ENCODE measurements around the gene FGF2. TPM values are rescaled to one million over a fixed set of nuclear protein-coding genes. Genes with fewer than 3 reads are reported as not detected.

Gene FGF2
- total and polyA plus RNA-seq, 5 donors from 2014 or later, result not detected

DNA sequence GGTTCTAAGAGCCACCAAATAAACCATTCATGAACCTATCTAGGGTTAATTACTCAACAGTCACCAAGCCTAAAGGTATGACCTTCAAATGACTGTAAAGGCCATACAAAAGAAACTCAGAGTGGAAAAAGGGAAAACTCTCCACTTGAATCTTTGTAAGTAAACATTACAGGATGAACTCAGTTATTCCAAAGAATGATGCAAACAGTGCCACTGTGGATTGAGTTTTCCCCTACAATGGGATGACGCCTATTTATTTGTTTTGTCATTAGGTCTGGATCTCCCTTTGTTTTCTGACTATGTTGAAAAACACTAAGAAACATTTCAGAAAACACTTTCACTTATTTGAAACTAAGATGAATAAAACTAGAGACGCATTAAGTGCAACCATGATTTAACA is 83.1 kb downstream of the FGF2 start:
- DNase-seq (no peak), ATAC-seq (ENCODE audit: low read depth in 2 of 2) (no peak)
- Histone ChIP-seq H3K4me3 (ENCODE audit: low read depth, low read length) (no peak overlapping the region), H3K27me3 (ENCODE audit: control insufficient read depth, insufficient read depth, low read length) (no peaks in the 10 kb centered on the region), H3K4me1 (ENCODE audit: control insufficient read depth, insufficient read depth, low read length, poor library complexity, severe bottlenecking) (no peaks in the 10 kb centered on the region), H3K9me3 (ENCODE audit: control insufficient read depth in 2 of 2, low read length in 2 of 2) (no peaks in the 10 kb centered on the region), H3K27ac (ENCODE audit: insufficient read depth, low read length, poor library complexity, severe bottlenecking) (no peak overlapping the region), H3K36me3 (ENCODE audit: control insufficient read depth, insufficient read depth, low read length) (no peaks in the 10 kb centered on the region)
- no peak overlapping the region for H3K27ac Mint-ChIP-seq
- no peak overlapping the region for H3K4me3 Mint-ChIP-seq
- no peaks in the 10 kb centered on the region for H3K27me3 Mint-ChIP-seq
- no peaks in the 10 kb centered on the region for H3K9me3 Mint-ChIP-seq
- H3K4me1 Mint-ChIP-seq, result peaks cover 0 to 7% (median 0%) of the 10 kb centered on the region in 4 donors
- H3K36me3 Mint-ChIP-seq, result peaks cover 13% of the 10 kb centered on the region

DNA sequence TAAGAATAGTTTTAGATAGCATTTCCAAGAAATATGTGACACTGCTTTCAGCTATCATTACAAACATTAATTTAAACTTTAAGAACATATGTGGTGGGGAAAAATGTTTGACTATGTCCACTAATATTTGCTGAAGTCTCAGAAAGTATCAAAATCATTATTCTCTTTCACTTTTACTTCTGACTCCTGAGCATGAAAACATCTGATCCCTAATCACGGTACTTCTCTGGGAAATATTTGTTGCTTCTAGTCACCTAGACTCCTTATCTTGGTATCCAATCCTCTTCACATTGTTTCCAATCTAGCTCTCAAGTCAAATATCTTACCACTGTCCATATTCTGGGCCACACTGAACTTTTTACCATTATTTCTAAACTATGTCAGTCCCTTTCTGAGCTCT is 85.0 kb downstream of the FGF2 start:
- no peaks in the 10 kb centered on the region for H3K36me3 ChIP-seq (ENCODE audit: control insufficient read depth, insufficient read depth, low read length)
- H3K36me3 Mint-ChIP-seq, result peaks cover 13% of the 10 kb centered on the region
- H3K27ac Mint-ChIP-seq, result no peak overlapping the region

DNA sequence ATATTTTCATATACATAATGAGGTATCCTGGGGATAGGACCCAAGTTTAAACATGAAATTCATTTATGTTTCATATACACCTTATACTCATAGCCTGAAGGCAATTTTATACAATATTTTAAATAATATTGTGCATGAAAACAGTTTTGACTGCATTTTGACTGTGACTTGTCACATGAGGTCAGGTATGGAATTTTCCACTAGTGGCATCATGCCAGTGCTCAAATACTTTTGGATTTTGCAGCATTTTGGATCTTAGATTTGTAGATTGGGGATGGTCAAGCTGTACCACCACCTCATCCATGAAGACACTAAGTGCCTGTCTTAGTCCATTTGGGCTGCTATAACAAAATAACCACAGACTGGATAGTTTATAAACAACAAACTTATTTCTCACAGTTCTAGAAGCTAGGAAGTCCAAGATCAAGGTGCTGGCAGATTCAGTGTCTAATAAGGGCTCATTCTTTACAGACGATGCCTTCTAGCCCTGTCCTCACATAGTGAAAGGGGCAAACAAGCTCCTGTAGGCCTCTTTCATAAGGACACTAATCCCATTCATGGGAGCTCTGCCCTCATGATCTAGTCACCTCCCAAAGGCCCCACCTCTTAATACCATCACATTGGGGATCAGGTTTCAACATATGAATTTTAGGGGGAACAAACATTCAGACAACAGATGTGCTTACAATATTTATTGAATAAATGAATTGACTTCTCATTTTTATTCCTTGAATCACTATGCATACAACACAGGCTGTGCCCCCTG is 86.4 kb downstream of the FGF2 start:
- H3K27me3 Mint-ChIP-seq, result no peaks in the 10 kb centered on the region
- DNase-seq, result no peak
- H3K4me3 Mint-ChIP-seq, result no peak overlapping the region
- H3K9me3 Mint-ChIP-seq, result no peaks in the 10 kb centered on the region
- ATAC-seq (ENCODE audit: low read depth in 2 of 2), result no peak
- no peaks in the 10 kb centered on the region for H3K36me3 ChIP-seq (ENCODE audit: control insufficient read depth, insufficient read depth, low read length)
- H3K36me3 Mint-ChIP-seq, result peaks cover 11% of the 10 kb centered on the region
- peaks cover 0 to 7% (median 0%) of the 10 kb centered on the region in 4 donors for H3K4me1 Mint-ChIP-seq
- no peaks in the 10 kb centered on the region for H3K4me1 ChIP-seq (ENCODE audit: control insufficient read depth, insufficient read depth, low read length, poor library complexity, severe bottlenecking)
- H3K27ac ChIP-seq (ENCODE audit: insufficient read depth, low read length, poor library complexity, severe bottlenecking), result no peak overlapping the region
- H3K9me3 ChIP-seq (ENCODE audit: control insufficient read depth in 2 of 2, low read length in 2 of 2), result no peaks in the 10 kb centered on the region
- H3K27ac Mint-ChIP-seq, result no peak overlapping the region
- no peaks in the 10 kb centered on the region for H3K27me3 ChIP-seq (ENCODE audit: control insufficient read depth, insufficient read depth, low read length)
- H3K4me3 ChIP-seq (ENCODE audit: low read depth, low read length), result no peak overlapping the region

More for the DNA sequence above, 85.0 kb downstream of the FGF2 start:
- ATAC-seq (ENCODE audit: low read depth in 2 of 2) (no peak), DNase-seq (no peak)
- Histone ChIP-seq H3K4me1 (ENCODE audit: control insufficient read depth, insufficient read depth, low read length, poor library complexity, severe bottlenecking) (no peaks in the 10 kb centered on the region), H3K4me3 (ENCODE audit: low read depth, low read length) (no peak overlapping the region), H3K9me3 (ENCODE audit: control insufficient read depth in 2 of 2, low read length in 2 of 2) (no peaks in the 10 kb centered on the region), H3K27ac (ENCODE audit: insufficient read depth, low read length, poor library complexity, severe bottlenecking) (no peak overlapping the region), H3K27me3 (ENCODE audit: control insufficient read depth, insufficient read depth, low read length) (no peaks in the 10 kb centered on the region)
- Mint-ChIP-seq H3K27me3 (no peaks in the 10 kb centered on the region), H3K4me1 (peaks cover 0 to 7% (median 0%) of the 10 kb centered on the region in 4 donors), H3K9me3 (no peaks in the 10 kb centered on the region), H3K4me3 (no peak overlapping the region)

DNA sequence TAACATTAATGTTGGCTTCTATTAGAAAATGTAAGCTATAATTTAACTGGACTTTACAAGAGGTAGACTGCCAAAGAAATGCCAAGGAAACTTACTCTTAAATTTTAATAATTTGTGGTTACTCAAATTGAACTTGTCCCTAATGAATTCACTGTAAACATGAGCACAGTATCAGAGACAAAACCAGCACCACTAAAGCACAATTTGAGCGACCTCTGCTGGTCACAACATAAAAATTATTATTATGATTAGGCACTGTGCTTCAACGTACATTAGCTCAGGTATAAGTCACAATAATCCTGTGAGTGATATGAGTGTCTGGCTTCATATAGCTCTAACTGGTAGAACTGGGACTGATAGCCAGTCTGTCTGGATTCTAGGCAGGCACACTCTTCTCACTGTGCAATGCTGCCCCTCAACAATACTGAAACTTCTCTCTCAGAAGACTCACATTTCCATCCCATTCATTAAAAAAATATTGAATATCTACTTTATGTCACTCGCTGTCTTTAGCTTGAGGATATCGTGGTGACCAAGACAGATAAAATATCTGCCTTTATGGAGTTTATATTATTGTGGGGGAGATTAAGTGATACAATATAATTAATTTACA is 87.8 kb downstream of the FGF2 start:
- Mint-ChIP-seq H3K4me3 (no peak overlapping the region), H3K9me3 (no peaks in the 10 kb centered on the region), H3K27me3 (no peaks in the 10 kb centered on the region), H3K36me3 (peaks cover 5% of the 10 kb centered on the region), H3K4me1 (peaks cover 0 to 7% (median 0%) of the 10 kb centered on the region in 4 donors), H3K27ac (no peak overlapping the region)
- H3K4me1 ChIP-seq (ENCODE audit: control insufficient read depth, insufficient read depth, low read length, poor library complexity, severe bottlenecking), result no peaks in the 10 kb centered on the region
- DNase-seq (peak in 1 of 3 donors; percentile 61), ATAC-seq (ENCODE audit: low read depth in 2 of 2) (no peak)
- no peak overlapping the region for H3K27ac ChIP-seq (ENCODE audit: insufficient read depth, low read length, poor library complexity, severe bottlenecking)
- no peaks in the 10 kb centered on the region for H3K9me3 ChIP-seq (ENCODE audit: control insufficient read depth in 2 of 2, low read length in 2 of 2)
- no peaks in the 10 kb centered on the region for H3K36me3 ChIP-seq (ENCODE audit: control insufficient read depth, insufficient read depth, low read length)
- H3K27me3 ChIP-seq (ENCODE audit: control insufficient read depth, insufficient read depth, low read length), result no peaks in the 10 kb centered on the region
- no peak overlapping the region for H3K4me3 ChIP-seq (ENCODE audit: low read depth, low read length)

DNA sequence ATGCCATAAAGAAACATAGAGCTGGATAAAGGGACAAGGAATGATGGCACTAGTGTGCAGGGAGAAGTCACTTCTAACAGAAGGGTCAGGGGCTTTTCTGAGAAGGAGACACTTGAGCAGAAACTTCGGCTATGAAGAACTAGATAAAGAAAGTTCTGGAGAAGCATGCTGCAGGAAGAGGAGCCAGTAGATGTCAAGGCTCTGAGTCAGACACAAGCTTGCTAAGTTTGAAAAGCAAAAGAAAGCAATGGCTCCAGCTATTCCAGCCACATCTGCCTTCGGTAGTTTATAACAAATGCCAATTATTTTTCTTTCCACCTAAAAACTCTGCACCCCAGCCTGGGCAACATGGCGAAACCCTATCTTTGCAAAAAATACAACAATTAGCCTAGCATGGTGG is 88.3 kb downstream of the FGF2 start:
- H3K27me3 ChIP-seq (ENCODE audit: control insufficient read depth, insufficient read depth, low read length), result no peaks in the 10 kb centered on the region
- H3K4me1 Mint-ChIP-seq, result peaks cover 0 to 7% (median 0%) of the 10 kb centered on the region in 4 donors
- no peaks in the 10 kb centered on the region for H3K36me3 ChIP-seq (ENCODE audit: control insufficient read depth, insufficient read depth, low read length)
- H3K27me3 Mint-ChIP-seq, result no peaks in the 10 kb centered on the region
- no peaks in the 10 kb centered on the region for H3K4me1 ChIP-seq (ENCODE audit: control insufficient read depth, insufficient read depth, low read length, poor library complexity, severe bottlenecking)
- ATAC-seq (ENCODE audit: low read depth in 2 of 2) (no peak), DNase-seq (no peak)
- H3K9me3 ChIP-seq (ENCODE audit: control insufficient read depth in 2 of 2, low read length in 2 of 2), result no peaks in the 10 kb centered on the region
- H3K4me3 Mint-ChIP-seq, result no peak overlapping the region
- H3K4me3 ChIP-seq (ENCODE audit: low read depth, low read length), result no peak overlapping the region
- no peak overlapping the region for H3K27ac ChIP-seq (ENCODE audit: insufficient read depth, low read length, poor library complexity, severe bottlenecking)
- H3K36me3 Mint-ChIP-seq, result peaks cover 5% of the 10 kb centered on the region
- H3K27ac Mint-ChIP-seq, result no peak overlapping the region
- H3K9me3 Mint-ChIP-seq, result no peaks in the 10 kb centered on the region

DNA sequence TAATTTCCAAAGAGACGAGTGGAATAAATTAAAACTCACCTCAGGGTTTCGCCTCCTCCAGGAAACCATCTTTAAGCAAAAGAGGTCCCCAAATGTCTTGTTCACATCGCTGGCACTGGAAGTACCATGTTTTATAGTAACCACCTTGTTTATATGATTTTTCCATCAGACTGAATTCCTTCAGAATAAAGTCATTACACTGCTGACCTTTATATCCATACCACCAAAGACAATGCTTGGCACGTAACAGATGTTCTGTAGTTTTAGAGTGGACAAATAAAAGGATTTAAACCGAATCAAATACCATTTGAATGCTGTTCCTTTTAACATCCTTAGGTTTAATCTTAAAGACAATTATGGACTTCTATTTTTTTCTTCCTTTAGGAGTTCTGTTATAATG is 91.1 kb downstream of the FGF2 start:
- Histone ChIP-seq H3K4me1 (ENCODE audit: control insufficient read depth, insufficient read depth, low read length, poor library complexity, severe bottlenecking) (peaks cover 10% of the 10 kb centered on the region), H3K36me3 (ENCODE audit: control insufficient read depth, insufficient read depth, low read length) (no peaks in the 10 kb centered on the region), H3K4me3 (ENCODE audit: low read depth, low read length) (no peak overlapping the region), H3K9me3 (ENCODE audit: control insufficient read depth in 2 of 2, low read length in 2 of 2) (no peaks in the 10 kb centered on the region), H3K27me3 (ENCODE audit: control insufficient read depth, insufficient read depth, low read length) (no peaks in the 10 kb centered on the region), H3K27ac (ENCODE audit: insufficient read depth, low read length, poor library complexity, severe bottlenecking) (no peak overlapping the region)
- DNase-seq (no peak), ATAC-seq (ENCODE audit: low read depth in 2 of 2) (no peak)
- no peaks in the 10 kb centered on the region for H3K9me3 Mint-ChIP-seq
- no peak overlapping the region for H3K27ac Mint-ChIP-seq
- no peaks in the 10 kb centered on the region for H3K27me3 Mint-ChIP-seq
- no peak overlapping the region for H3K4me3 Mint-ChIP-seq
- peaks cover 0 to 12% (median 5%) of the 10 kb centered on the region in 4 donors for H3K4me1 Mint-ChIP-seq
- H3K36me3 Mint-ChIP-seq, result no peaks in the 10 kb centered on the region

DNA sequence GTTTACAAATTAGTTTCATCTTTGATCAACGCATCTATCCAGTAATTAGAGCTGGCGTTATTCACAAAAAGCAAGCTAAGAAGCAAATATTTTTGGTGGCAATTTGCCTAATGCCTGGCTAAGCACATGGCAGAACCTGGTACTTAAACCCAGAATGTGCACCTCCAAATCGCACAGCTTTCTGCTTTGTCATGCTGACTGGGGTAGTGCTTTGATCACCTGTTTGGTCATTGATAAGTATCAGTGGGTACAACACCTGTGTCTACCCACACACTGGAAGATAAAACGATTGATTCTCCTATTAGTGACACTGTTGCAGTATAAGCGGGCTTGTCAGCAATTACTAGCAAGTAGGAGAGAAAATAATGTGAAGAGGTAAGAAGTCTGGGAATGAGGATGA is 93.8 kb downstream of the FGF2 start:
- H3K36me3 Mint-ChIP-seq, result no peaks in the 10 kb centered on the region
- Histone ChIP-seq H3K27ac (ENCODE audit: insufficient read depth, low read length, poor library complexity, severe bottlenecking) (no peak overlapping the region), H3K4me3 (ENCODE audit: low read depth, low read length) (no peak overlapping the region), H3K4me1 (ENCODE audit: control insufficient read depth, insufficient read depth, low read length, poor library complexity, severe bottlenecking) (peaks cover 22% of the 10 kb centered on the region), H3K9me3 (ENCODE audit: control insufficient read depth in 2 of 2, low read length in 2 of 2) (no peaks in the 10 kb centered on the region), H3K36me3 (ENCODE audit: control insufficient read depth, insufficient read depth, low read length) (no peaks in the 10 kb centered on the region), H3K27me3 (ENCODE audit: control insufficient read depth, insufficient read depth, low read length) (no peaks in the 10 kb centered on the region)
- H3K27me3 Mint-ChIP-seq, result no peaks in the 10 kb centered on the region
- H3K9me3 Mint-ChIP-seq, result no peaks in the 10 kb centered on the region
- no peak for ATAC-seq (ENCODE audit: low read depth in 2 of 2)
- H3K4me1 Mint-ChIP-seq, result peaks cover 3 to 17% (median 7%) of the 10 kb centered on the region in 4 donors
- no peak overlapping the region for H3K27ac Mint-ChIP-seq
- peak overlapping the region in 3 of 4 donors; percentile 67 to 85 (median 73) for H3K4me3 Mint-ChIP-seq
- peak in 1 of 3 donors; percentile 37 for DNase-seq

DNA sequence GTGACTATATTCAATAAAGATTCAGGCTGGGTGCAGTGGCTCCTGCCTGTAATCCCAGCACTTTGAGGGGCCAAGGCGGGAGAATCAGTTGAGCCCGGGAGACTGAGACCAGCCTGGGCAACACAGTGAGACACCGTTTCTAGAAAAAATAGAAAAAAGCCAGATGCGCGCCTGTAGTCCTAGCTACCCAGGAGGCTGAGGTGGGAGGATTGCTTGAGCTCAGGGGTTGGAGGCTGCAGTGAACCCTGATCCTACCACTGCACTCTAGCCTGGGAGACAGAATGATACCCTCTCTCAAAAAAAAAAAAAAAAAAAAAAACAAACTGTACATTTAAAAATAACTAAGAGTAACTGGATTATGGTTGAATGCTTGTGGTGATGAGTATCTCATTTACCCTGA is 94.7 kb downstream of the FGF2 start:
- peaks cover 3 to 17% (median 7%) of the 10 kb centered on the region in 4 donors for H3K4me1 Mint-ChIP-seq
- H3K27me3 ChIP-seq (ENCODE audit: control insufficient read depth, insufficient read depth, low read length), result no peaks in the 10 kb centered on the region
- H3K27ac ChIP-seq (ENCODE audit: insufficient read depth, low read length, poor library complexity, severe bottlenecking), result no peak overlapping the region
- no peak overlapping the region for H3K27ac Mint-ChIP-seq
- H3K4me3 ChIP-seq (ENCODE audit: low read depth, low read length), result peak overlapping the region; percentile 95
- ATAC-seq (ENCODE audit: low read depth in 2 of 2) (no peak), DNase-seq (no peak)
- no peaks in the 10 kb centered on the region for H3K36me3 ChIP-seq (ENCODE audit: control insufficient read depth, insufficient read depth, low read length)
- no peaks in the 10 kb centered on the region for H3K27me3 Mint-ChIP-seq
- H3K4me3 Mint-ChIP-seq, result peak overlapping the region in 3 of 4 donors; percentile 73 to 99 (median 85)
- no peaks in the 10 kb centered on the region for H3K36me3 Mint-ChIP-seq
- H3K4me1 ChIP-seq (ENCODE audit: control insufficient read depth, insufficient read depth, low read length, poor library complexity, severe bottlenecking), result peaks cover 22% of the 10 kb centered on the region
- no peaks in the 10 kb centered on the region for H3K9me3 ChIP-seq (ENCODE audit: control insufficient read depth in 2 of 2, low read length in 2 of 2)
- H3K9me3 Mint-ChIP-seq, result no peaks in the 10 kb centered on the region

Data from CD4-positive, CD25-positive, alpha-beta regulatory T cell (primary cell).